Karpas-422 (cell line): ENCODE results near the gene SNX27. TPM values are rescaled to one million over a fixed set of nuclear protein-coding genes. Genes with fewer than 3 reads are reported as not detected.
"Not testable (repeated sequence)": the region's sequence is repeated elsewhere in the genome, so short reads cannot be mapped to it uniquely, and the experiment has no call there.

Experiments
- DNase-seq: peaks from one replicate; pipeline ENCODE4 v3.0.0-alpha.2; 2015
- H2AFZ ChIP-seq: fragments of 200-600 bp; sonication (generic); 2 replicates; pipeline ENCODE4 v1.6.1; 2014; ENCODE audit warnings: antibody characterized with exemption, low read length, mixed read lengths
- H3K27ac ChIP-seq: fragments of 200-600 bp; sonication (generic); 2 replicates; pipeline ENCODE4 v1.5.1; 2014; ENCODE audit warnings: mild to moderate bottlenecking, low read length, moderate library complexity
- H3K27me3 ChIP-seq: fragments of 200-600 bp; sonication (generic); 2 replicates; pipeline ENCODE4 v1.6.1; 2014; ENCODE audit warnings: low read length, mixed read lengths
- H3K36me3 ChIP-seq: fragments of 200-600 bp; sonication (generic); 2 replicates; pipeline ENCODE4 v1.6.1; 2014; ENCODE audit warnings: low read length, mixed read lengths; ENCODE audit not compliant: insufficient read depth
- H3K4me1 ChIP-seq: fragments of 200-600 bp; sonication (generic); 2 replicates; pipeline ENCODE4 v1.6.1; 2014; ENCODE audit warnings: mild to moderate bottlenecking, low read length, mixed read lengths
- H3K4me2 ChIP-seq: fragments of 200-600 bp; sonication (generic); 2 replicates; pipeline ENCODE4 v1.6.1; 2014; ENCODE audit warnings: low read length, low read depth, mild to moderate bottlenecking; ENCODE audit not compliant: poor library complexity, severe bottlenecking
- H3K4me3 ChIP-seq: fragments of 200-600 bp; sonication (generic); 2 replicates; pipeline ENCODE4 v1.5.1; 2014; ENCODE audit warnings: mild to moderate bottlenecking, antibody characterized with exemption, low read length, mixed read lengths
- H3K79me2 ChIP-seq: fragments of 200-600 bp; sonication (generic); 2 replicates; pipeline ENCODE4 v1.6.1; 2014; ENCODE audit warnings: mild to moderate bottlenecking, low read length, mixed read lengths
- H3K9ac ChIP-seq: fragments of 200-600 bp; sonication (generic); 2 replicates; pipeline ENCODE4 v1.6.0; 2014; ENCODE audit warnings: low read length
- H3K9me2 ChIP-seq: fragments of 200-600 bp; sonication (generic), shearing (Covaris generic); replicated peaks from 2 replicates; pipeline ENCODE4 v1.6.0; 2014; ENCODE audit warnings: mild to moderate bottlenecking, low read length, moderate library complexity; ENCODE audit not compliant: insufficient read depth
- H3K9me3 ChIP-seq: fragments of 300-700, 200-600 bp; sonication (generic); 2 replicates; pipeline ENCODE4 v1.6.1; 2014; ENCODE audit warnings: low read length, mixed read lengths
- H4K20me1 ChIP-seq: fragments of 200-600 bp; sonication (generic); 2 replicates; pipeline ENCODE4 v1.6.1; 2014; ENCODE audit warnings: mild to moderate bottlenecking, antibody characterized with exemption, low read length, low read depth; ENCODE audit not compliant: insufficient read depth
- total RNA-seq: library from RNA; depleted of rRNA; stranded (reverse); fragments of >200 nt; shearing (Covaris generic); gene quantifications from 2 replicates; pipeline ENCODE4 v1.2.3, GENCODE V29; 2014; ENCODE audit warnings: low replicate concordance

Gene SNX27
- total RNA-seq, 1 experiment from 2014 or later: 40.4 TPM

GRCh38 chr1:151618996-151619395 lies 7.1 kb downstream of the SNX27 start:
- DNase-seq, H3K27ac ChIP-seq, H3K9me2 ChIP-seq, H3K9me3 ChIP-seq, H3K27me3 ChIP-seq, H2AFZ ChIP-seq, H3K4me3 ChIP-seq, H4K20me1 ChIP-seq, H3K9ac ChIP-seq, H3K36me3 ChIP-seq, H3K4me2 ChIP-seq: not testable (repeated sequence)
- peaks cover 35% of the 10 kb centered on the region for H3K4me1 ChIP-seq
- peaks cover 95% of the 10 kb centered on the region for H3K79me2 ChIP-seq

DNA sequence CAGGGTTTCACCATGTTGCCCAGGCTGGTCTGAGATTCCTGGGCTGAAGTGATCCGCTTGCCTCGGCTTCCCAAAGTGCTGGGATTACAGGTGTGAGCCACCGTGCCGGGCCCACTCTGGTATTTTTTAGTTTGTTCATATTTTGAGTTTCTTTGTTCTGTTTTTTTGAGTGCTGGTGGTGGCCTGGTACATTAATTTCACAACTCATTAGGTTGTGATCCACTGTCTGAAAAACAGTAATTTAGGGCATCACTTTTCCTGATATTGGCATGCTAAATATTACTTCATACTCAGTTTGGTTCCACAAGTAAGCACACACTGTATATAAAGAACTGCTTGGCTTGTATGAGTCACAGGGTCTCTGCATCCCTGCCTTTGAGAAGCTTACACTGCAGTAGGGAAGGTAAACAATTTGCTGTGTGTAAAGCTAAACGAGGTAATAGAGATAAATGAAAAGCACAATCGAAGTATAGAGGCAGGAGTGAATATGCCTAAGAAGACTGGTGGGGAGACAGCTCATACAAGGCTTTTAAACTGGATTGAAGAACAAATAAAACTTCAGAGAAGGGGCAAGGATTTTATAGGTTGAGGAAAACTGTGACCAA lies 7.7 kb downstream of the SNX27 start:
- Histone ChIP-seq H3K79me2 (peaks cover 93% of the 10 kb centered on the region), H3K9me2 (no peaks in the 10 kb centered on the region), H3K4me1 (peaks cover 31% of the 10 kb centered on the region), H3K4me2 (no peak overlapping the region), H3K4me3 (no peak overlapping the region), H3K9ac (no peak overlapping the region), H4K20me1 (no peaks in the 10 kb centered on the region), H3K27ac (no peak overlapping the region), H3K27me3 (no peaks in the 10 kb centered on the region), H3K36me3 (no peaks in the 10 kb centered on the region), H3K9me3 (no peaks in the 10 kb centered on the region), H2AFZ (no peak overlapping the region)
- no peak for DNase-seq

- DNase-seq: no peak
- no peaks in the 10 kb centered on the region for H3K36me3 ChIP-seq
- H3K27me3 ChIP-seq: no peaks in the 10 kb centered on the region
- no peak overlapping the region for H3K27ac ChIP-seq
- H3K9ac ChIP-seq: no peak overlapping the region
- H3K79me2 ChIP-seq: peaks cover 93% of the 10 kb centered on the region
- no peak overlapping the region for H3K4me2 ChIP-seq
- no peak overlapping the region for H2AFZ ChIP-seq
- no peaks in the 10 kb centered on the region for H4K20me1 ChIP-seq
- H3K4me3 ChIP-seq: no peak overlapping the region
- no peaks in the 10 kb centered on the region for H3K9me2 ChIP-seq
- no peaks in the 10 kb centered on the region for H3K9me3 ChIP-seq
- peaks cover 24% of the 10 kb centered on the region for H3K4me1 ChIP-seq
Observed at GRCh38 chr1:151620286-151620685, 8.4 kb downstream of the SNX27 start.

GRCh38 chr1:151621351-151621750 lies 9.5 kb downstream of the SNX27 start:
- H3K4me1 ChIP-seq: peaks cover 17% of the 10 kb centered on the region
- no peak overlapping the region for H3K4me2 ChIP-seq
- no peaks in the 10 kb centered on the region for H4K20me1 ChIP-seq
- H2AFZ ChIP-seq: no peak overlapping the region
- peaks cover 92% of the 10 kb centered on the region for H3K79me2 ChIP-seq
- H3K36me3 ChIP-seq: no peaks in the 10 kb centered on the region
- no peak overlapping the region for H3K27ac ChIP-seq
- no peak for DNase-seq
- H3K9ac ChIP-seq: no peak overlapping the region
- no peaks in the 10 kb centered on the region for H3K9me3 ChIP-seq
- no peak overlapping the region for H3K4me3 ChIP-seq
- H3K9me2 ChIP-seq: no peaks in the 10 kb centered on the region
- H3K27me3 ChIP-seq: no peaks in the 10 kb centered on the region

DNA sequence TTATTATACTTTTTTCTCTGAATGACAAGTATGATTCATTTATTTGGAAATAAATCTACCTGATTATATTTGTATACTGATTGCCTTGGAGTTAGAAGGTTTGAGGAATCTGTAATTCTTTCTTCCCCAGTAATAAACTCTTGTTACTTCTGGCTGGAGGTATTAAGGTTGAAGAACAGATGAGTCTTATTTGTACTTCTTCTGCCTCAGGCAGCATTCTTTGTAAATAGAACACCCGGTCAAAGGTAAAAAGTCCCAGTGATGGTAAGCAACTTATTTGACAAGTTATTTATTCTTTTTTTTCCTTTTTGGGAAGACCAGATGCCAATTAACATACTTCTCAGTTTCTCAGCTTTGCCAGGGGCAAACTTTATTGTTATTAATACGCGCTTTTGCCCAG lies 12.9 kb downstream of the SNX27 start:
- no peaks in the 10 kb centered on the region for H4K20me1 ChIP-seq

DNA sequence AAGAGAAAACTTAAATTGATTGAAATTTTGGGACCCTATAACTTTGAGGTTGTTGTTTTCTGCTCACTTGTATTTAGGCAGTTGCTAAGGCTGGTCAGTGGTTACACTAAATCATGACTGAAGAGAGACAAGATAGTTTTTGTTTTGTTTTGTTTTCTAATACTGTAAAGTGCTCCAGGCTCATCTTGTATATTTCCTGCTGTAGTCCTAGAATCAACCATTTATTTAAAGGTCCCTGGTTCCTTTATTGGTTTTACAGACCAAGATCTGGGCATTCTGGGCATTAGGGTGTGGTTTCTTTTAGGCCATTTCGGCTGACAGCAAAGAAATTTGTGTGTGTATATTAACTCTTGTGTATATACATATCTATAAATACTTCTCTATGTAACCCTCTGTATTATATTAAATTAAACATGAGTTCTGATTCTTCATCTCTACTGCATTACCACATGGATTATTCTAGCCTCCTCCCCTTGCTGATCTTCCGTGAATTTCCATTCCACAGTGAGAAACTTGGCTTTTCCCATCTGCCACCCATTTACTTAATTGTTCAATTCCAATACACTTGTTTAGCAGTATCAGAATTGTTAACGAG lies 15.0 kb downstream of the SNX27 start:
- no peak overlapping the region for H3K4me3 ChIP-seq
- no peak overlapping the region for H3K27ac ChIP-seq
- no peaks in the 10 kb centered on the region for H3K9me3 ChIP-seq
- H3K9me2 ChIP-seq: no peaks in the 10 kb centered on the region
- H3K9ac ChIP-seq: no peak overlapping the region
- peaks cover 86% of the 10 kb centered on the region for H3K79me2 ChIP-seq
- H4K20me1 ChIP-seq: no peaks in the 10 kb centered on the region
- H3K36me3 ChIP-seq: peaks cover 6% of the 10 kb centered on the region
- H3K4me1 ChIP-seq: peaks cover 14% of the 10 kb centered on the region
- H2AFZ ChIP-seq: no peak overlapping the region
- no peak overlapping the region for H3K4me2 ChIP-seq
- DNase-seq: no peak
- no peaks in the 10 kb centered on the region for H3K27me3 ChIP-seq

More for the DNA sequence above, 12.9 kb downstream of the SNX27 start:
- H3K9ac ChIP-seq: no peak overlapping the region
- no peak overlapping the region for H3K4me2 ChIP-seq
- no peak overlapping the region for H3K27ac ChIP-seq
- H3K9me2 ChIP-seq: no peaks in the 10 kb centered on the region
- H3K36me3 ChIP-seq: peaks cover 6% of the 10 kb centered on the region
- H3K4me1 ChIP-seq: peaks cover 13% of the 10 kb centered on the region
- no peak for DNase-seq
- no peaks in the 10 kb centered on the region for H3K9me3 ChIP-seq
- H3K79me2 ChIP-seq: peaks cover 88% of the 10 kb centered on the region
- no peak overlapping the region for H3K4me3 ChIP-seq
- H2AFZ ChIP-seq: no peak overlapping the region
- H3K27me3 ChIP-seq: no peaks in the 10 kb centered on the region

GRCh38 chr1:151629278-151629677 lies 17.4 kb downstream of the SNX27 start:
- no peaks in the 10 kb centered on the region for H4K20me1 ChIP-seq
- H3K9ac ChIP-seq: no peak overlapping the region
- no peak overlapping the region for H3K4me3 ChIP-seq
- no peaks in the 10 kb centered on the region for H3K27me3 ChIP-seq
- no peak for DNase-seq
- no peaks in the 10 kb centered on the region for H3K9me2 ChIP-seq
- peaks cover 87% of the 10 kb centered on the region for H3K79me2 ChIP-seq
- no peak overlapping the region for H3K27ac ChIP-seq
- H3K4me1 ChIP-seq: peaks cover 14% of the 10 kb centered on the region
- no peak overlapping the region for H3K4me2 ChIP-seq
- no peaks in the 10 kb centered on the region for H3K9me3 ChIP-seq
- no peak overlapping the region for H2AFZ ChIP-seq
- peaks cover 6% of the 10 kb centered on the region for H3K36me3 ChIP-seq

DNA sequence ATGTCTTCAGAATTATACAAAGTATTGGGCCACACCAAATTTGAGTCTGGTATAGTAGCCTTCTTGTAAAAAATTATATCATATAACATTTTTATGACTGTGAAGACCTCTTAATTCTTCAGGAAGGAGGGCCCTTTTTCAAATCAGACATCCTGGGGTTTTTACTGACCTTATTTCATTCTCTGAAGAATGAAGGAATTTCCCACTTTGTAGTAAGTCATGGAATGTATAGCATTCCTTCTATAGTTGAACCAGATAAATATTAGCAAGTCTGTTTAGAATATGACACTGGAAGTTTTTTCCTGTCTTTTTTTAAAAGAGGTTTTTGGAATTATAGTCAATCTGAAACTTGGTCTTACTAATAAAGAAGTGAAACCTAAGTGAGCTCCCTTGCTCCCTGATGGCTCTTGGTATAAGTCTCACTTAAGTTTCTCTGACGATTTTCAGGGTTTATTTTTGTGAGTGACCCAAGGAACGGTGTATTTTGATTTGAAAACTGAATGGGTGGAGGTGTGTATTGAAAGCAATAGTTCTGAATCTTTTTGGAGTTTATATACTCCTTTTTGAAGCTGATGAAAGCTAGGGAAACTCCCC lies 23.7 kb downstream of the SNX27 start:
- H3K27ac ChIP-seq: peak overlapping the region; percentile 25
- no peak overlapping the region for H2AFZ ChIP-seq
- no peaks in the 10 kb centered on the region for H3K9me2 ChIP-seq
- no peak overlapping the region for H3K9ac ChIP-seq
- H3K4me1 ChIP-seq: peaks cover 26% of the 10 kb centered on the region
- H3K4me3 ChIP-seq: no peak overlapping the region
- H4K20me1 ChIP-seq: no peaks in the 10 kb centered on the region
- no peaks in the 10 kb centered on the region for H3K9me3 ChIP-seq
- H3K4me2 ChIP-seq: peak overlapping the region; percentile 28
- peaks cover 6% of the 10 kb centered on the region for H3K36me3 ChIP-seq
- peak; percentile 51 for DNase-seq
- no peaks in the 10 kb centered on the region for H3K27me3 ChIP-seq
- peaks cover 94% of the 10 kb centered on the region for H3K79me2 ChIP-seq
